HL-60/S4 (cell line): ENCODE data around the gene CACNB2.

Experiments
- in situ Hi-C: fragments of 300-500 bp; cut with MboI; formaldehyde crosslinking; loops from 2 replicates; pipeline ENCODE4 v1.14.3; 2022; ENCODE audit warnings: low sequenced_read_pairs

CACNB2 gene

DNA sequence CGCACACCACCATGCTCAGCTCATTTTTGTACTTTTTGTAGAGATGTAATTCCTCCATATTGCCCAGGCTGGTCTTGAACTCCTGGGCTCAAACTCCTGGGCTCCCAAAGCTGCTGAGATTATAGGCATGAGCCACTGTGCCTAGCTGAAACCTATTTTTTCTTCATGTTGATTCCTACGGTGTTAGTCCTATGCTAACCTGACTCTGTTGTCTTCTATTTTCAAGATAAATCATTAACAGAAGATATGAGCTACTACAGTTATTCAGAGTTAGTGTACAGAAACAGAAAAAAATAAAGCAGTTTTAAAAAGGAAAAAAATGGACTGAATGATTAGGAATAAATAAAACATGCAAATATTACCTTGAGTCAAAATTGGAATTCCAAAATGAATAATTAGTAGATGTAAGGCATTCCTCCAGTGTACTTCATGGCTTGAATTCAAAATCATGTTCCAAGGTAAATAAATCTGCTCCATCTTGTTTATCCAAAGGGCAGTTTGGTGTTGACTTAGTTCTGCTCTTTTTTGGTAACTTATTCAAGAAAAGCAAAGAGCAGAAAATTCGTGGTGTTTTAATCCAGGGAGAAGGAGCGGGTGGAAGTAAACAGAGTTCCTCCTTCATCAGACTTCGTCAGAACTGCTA is 185.8 kb downstream of the CACNB2 start:
- in situ Hi-C loops, result no loop called here

DNA sequence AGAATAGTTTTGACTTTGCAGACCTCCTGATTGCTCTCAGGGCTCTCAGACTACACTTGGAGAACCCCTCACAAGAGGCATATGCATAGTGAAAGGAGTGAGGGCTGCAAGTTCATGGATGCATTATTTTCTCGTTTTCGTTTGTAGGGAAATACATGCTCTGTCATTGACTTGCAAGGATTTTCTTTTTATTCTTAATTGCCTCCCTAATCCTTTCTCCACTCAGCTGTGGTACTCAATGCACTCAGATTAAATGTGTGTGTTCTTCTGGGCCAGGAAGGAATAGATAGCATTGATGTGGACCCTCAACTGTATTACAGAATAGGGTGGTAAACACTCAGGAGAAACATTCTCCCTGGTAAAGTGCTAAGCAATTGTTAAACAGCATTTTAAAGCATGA is 188.7 kb downstream of the CACNB2 start:
- in situ Hi-C loops, result no loop called here

DNA sequence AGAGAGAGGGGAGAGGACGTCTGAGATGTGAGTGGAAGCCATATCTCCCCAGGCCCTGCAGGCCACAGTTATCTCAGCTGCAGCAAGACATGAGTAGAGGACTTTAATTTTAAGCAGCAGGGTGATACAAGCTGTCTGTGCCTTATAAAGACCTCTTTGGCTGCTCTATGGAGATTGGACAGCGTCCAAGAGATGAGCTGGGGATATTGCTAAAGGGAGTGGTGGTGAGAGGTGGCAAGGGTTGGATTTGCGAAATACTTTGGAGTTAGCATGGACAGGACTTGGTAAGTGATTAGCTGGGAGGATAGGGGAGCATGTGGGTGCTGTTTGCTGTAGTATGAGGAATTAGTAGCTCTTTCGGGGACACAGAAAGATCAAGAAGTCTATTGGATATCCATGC is 191.8 kb downstream of the CACNB2 start:
- in situ Hi-C loops, result no loop called here

GRCh38 chr10:18332484-18332883 is 192.3 kb downstream of the CACNB2 start:
- in situ Hi-C loops, result no loop called here

- in situ Hi-C loops, result no loop called here
These were observed 193.4 kb downstream of the CACNB2 start for GRCh38 chr10:18333621-18334020.

DNA sequence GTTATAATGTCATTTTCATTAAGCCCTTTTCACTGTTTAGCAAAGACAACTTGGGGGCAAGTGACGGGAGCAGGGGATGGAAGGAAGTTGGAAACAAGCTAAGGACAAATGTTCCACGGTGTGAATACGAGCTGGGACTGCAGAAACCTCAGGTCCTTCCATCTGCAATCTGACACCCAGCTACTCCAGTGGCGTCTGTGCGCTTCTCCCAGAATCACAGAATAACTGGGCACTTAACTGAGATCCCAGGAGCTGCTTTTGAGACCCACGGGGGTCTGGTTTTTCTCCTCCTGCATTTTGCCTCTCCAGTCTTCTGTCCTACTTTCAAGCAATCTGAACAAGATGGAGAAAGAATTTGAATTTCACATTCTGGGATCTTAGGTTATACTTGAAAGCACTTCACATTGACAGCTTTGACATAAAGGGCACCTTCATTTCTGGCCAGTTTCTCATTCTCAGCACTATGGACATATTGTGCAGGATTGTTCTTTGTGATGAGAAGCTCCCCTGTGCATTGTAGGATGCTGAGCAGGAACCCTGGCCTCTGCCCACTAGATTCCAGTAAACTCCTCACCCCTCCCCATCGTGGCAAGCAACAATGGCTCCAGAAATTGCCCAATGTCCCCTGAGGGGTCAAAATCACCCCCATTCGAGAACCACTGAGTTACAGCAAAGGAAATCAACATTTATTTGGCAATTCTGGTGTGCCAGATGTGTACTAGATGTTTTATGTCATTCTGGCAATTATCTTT is 194.1 kb downstream of the CACNB2 start:
- in situ Hi-C loops, result no loop called here

DNA sequence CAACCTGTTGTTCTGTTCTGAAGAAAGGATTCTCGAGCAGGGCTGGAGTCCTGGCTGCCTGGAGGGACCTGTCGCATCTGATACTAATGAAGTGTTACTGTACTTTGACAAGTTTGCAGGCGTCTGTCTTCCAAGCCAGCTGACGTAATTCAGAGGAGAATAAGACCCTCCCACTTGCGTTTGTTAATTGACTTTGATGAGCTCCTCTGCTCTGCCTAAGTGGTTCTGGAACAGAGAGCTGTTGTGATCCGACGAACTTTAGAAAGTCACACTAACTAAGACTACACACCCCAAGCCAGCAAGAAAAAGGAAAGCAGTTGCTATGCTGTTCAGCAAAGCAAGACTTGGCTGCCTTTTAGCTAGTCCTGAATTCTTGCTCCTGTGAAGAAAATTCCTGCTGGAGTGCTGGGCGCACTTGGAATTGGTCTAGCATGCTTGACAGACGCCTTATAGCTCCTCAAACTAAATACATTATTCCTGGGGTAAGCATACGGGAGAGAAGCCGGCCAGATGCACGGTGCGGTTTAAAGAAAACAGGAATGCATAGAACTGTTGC is 200.3 kb downstream of the CACNB2 start:
- in situ Hi-C loops, result no loop called here

DNA sequence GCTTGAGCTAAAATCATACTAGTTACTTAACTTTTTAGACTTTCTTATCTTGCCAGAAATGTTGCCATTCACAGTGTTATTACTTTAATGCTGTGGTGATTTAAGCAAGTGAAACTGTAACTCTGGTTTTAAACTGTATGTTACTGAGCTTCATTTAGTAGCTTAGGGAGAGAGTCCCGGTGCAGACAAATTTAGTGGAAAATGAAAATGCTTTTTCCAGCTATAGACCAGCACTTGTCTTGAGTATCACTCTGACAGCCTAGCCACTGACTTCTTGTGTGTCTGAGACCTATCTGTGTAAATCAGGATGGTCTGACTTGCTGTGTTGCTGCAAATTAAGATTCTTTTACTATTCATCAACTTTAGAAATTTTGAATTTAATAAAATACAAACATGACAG is 200.8 kb downstream of the CACNB2 start:
- in situ Hi-C loops, result no loop called here

DNA sequence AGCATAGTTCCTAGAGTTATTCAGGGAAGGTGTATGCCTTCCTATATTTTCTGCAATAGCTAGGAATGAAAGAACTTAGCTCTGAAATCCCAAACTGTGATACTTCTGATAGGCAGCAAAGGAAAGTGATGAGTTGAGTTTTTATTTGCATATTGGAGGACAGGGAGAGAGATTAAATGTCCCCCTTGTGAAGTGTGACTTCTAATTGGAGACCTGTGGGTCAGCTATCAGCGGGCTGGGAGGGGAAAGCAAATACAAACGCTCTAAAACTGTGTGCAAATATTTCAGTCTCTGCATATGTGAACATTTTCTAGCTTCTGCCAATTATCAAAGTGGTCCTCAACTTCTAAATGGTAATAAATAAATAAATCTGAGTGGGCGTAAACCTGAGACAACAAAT is 203.3 kb downstream of the CACNB2 start:
- in situ Hi-C loops, result no loop called here

DNA sequence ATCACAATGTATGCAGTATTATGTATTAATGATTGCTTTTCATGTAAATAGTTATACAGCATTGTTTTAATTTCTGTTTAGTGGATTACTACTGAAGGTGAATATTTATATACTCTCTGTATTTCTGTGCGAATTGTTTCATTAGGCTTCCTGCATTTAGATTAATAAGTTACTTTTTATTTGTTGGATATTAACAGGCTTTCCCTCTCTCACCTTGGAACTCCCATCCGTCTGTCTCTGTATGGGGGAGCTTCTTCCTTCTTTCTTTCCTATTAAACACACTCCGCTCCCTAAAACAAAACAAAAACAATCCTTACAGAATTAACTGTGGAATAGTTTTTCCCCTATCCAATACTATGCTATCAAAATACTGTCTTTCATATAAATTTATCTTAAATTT is 205.1 kb downstream of the CACNB2 start:
- in situ Hi-C loops, result no loop called here

DNA sequence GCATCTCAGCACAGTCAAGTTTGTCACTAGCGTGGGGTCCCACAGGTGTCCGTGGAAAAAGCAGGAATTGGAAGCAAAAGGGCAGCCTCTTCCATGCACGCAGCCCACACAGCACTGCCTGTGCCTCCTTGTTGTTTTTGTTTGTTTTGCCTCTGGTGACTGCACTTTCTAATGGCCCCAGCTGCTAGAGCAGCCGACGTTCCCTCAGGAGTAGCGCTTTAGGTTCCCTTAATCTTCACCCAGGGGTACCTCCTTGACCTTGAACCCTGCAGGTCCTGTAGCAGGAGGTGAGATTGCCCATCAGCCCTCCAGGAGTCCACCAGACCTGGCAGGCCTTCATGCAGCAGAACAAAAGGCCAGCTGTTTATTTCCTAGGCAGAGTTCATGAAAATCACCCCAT is 210.1 kb downstream of the CACNB2 start:
- in situ Hi-C loops, result no loop called here

- in situ Hi-C loops, result no loop called here
These were observed 211.2 kb downstream of the CACNB2 start for GRCh38 chr10:18351421-18351820.

DNA sequence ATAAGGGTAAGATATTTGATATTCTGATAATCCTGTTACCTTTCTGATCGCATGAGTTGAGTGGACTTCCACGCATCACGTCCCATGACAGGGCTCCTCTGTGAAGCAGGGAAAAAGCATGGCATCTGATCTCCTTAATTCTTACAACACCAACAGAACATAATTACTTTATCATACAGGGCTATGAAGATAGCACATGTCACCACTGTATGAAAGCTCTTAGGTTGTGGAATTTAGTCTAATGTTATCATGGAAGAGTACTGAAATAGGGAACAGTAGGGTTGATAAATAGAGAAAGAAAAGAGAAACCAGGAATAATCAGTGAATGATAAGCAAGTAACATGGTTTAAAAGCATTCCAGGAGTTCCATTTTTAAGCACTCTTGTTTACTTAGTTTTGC is 212.0 kb downstream of the CACNB2 start:
- in situ Hi-C loops, result no loop called here

GRCh38 chr10:18359812-18360211 is 219.6 kb downstream of the CACNB2 start:
- in situ Hi-C loops, result no loop called here

DNA sequence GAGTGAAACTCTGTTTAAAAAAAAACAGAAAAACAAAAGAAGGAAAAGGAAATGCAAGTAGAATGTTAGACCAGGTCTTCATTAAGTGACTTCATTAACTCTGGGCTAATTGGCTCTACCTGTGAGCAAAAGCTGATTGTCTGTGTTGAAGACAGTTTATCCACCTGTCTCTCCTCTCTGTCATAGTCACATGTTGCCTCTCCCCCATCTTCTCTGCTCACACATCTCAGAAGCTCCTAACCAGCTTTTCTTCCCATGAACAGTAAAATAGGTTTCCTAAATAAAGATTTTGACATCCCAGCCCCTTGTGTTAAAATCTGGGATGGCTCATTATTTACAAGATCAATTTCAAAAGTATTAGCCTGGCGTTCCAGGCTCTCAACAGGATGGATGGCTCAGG is 222.7 kb downstream of the CACNB2 start:
- in situ Hi-C loops, result no loop called here

- in situ Hi-C loops, result no loop called here
These were observed 225.0 kb downstream of the CACNB2 start for GRCh38 chr10:18364987-18365775.

DNA sequence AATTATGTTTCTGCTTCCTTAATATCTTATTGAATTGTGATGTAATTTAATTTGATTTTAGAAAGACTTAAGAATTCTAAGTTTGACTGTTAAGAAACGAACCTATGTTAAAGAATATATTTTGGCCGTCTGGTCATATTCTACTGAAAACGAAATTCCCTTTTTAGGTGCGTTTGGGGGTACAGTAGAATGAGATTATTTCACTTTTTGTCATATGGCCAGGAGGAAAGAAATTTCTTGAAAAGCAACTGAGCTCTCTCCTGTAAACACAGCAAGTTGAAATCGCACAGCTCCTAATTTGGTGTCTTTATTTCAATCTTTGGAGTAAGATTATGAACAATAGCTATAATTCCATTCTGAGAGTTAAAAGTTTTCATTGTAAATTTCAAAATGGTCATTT is 227.6 kb downstream of the CACNB2 start:
- in situ Hi-C loops, result no loop called here

GRCh38 chr10:18368273-18368672 is 228.0 kb downstream of the CACNB2 start:
- in situ Hi-C loops, result no loop called here

DNA sequence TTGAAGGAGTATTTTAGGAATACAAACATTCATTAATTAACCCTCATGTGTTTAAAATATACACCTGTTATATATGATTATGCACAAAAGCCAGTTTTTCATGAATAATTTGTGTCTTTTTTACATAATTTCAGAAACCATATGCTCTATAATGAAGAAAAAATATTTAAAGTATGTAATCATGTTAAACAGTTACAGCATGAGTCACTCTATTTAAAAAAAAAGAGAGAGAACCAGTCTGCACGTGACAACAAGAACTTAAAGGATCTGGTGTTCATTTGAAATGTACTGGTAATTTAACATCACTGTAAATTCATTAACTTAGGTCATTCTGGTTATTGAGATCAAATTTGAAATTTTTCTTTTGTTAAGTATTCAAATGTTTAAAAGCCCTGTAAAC is 228.5 kb downstream of the CACNB2 start:
- in situ Hi-C loops, result no loop called here

GRCh38 chr10:18369859-18370473 is 229.7 kb downstream of the CACNB2 start:
- in situ Hi-C loops, result no loop called here

DNA sequence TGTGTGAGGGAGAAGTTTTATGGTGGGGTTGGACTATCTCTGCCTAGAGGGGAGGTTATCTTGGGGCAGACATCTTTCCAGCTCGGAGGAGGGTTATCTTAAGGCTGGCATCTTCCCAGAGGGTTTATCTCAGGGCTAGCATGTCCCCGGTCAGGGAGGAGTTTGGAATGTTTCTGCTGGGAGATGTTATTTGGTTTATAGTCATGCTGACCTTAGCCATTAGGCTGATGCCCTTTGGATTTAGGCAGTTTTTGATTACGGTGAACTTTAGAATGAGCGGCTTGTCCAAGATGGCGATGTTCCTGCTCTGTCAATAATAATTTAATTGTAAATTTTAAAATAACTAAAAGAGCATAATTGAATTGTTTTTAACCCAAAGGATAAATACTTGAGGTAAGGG is 236.4 kb downstream of the CACNB2 start:
- in situ Hi-C loops, result no loop called here
